Middle frontal gyrus (tissue), 1 donor: ENCODE data around the gene CCSER2.
"Not testable (repeated sequence)": the region's sequence is repeated elsewhere in the genome, so short reads cannot be mapped to it uniquely, and the experiment has no call there.

ENCODE experiments used
- DNase-seq: peaks from one replicate; pipeline ENCODE4 v3.0.0-alpha.2; 2015; ENCODE audit warnings: low spot score; ENCODE audit errors: extremely low spot score

CCSER2 gene

DNA sequence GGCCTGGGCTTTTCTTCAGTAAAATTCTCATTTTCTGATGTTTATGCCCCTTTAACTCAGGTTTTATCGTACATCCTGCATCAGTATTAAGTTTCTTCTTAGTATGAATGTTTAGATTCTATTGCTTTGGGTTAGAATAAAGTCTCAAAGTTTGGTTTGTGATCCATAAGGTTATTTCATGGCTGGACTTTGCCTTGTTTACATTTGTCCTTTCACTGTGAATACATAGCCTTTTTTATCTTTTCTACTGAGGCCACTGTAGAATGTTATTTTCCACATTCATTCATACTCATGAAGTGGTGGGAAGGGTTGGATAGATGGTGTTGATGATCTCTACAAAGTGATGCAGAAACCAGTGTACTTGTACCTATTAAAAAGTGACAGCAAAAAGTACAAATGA lies 59.8 kb downstream of the CCSER2 start:
- DNase-seq = no peak

- no peak for DNase-seq
These were observed 62.0 kb downstream of the CCSER2 start for GRCh38 chr10:84390364-84390763.

- peak; percentile 19 for DNase-seq
These were observed 62.9 kb downstream of the CCSER2 start for GRCh38 chr10:84391326-84391725.

- no peak for DNase-seq
These were observed 63.8 kb downstream of the CCSER2 start for GRCh38 chr10:84392181-84392580.

GRCh38 chr10:84395581-84395980 lies 67.2 kb downstream of the CCSER2 start:
- no peak for DNase-seq

DNA sequence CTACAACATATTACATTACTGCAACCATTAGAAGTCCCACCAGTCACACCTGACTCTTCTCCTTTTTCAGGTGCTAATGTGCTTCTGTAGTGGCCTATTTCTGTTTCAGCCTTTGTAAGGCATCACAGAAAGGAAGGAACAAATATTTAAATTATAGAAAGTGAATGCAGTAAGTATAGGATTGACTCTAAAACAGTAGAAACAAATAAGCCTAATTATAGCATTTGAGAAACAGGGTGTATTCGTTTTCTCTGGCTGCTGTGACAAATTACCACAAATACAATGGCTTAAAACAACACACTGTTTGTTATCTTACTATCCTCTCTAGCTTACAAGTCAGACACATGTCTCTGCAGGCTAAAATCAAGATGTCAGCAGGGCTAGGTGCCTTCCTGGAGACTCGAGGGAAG lies 69.4 kb downstream of the CCSER2 start:
- DNase-seq = no peak

GRCh38 chr10:84398696-84399095 lies 70.3 kb downstream of the CCSER2 start:
- DNase-seq = no peak

- no peak for DNase-seq
These were observed 73.6 kb downstream of the CCSER2 start for GRCh38 chr10:84401854-84402611.

GRCh38 chr10:84404783-84405182 lies 76.4 kb downstream of the CCSER2 start:
- DNase-seq = no peak

DNA sequence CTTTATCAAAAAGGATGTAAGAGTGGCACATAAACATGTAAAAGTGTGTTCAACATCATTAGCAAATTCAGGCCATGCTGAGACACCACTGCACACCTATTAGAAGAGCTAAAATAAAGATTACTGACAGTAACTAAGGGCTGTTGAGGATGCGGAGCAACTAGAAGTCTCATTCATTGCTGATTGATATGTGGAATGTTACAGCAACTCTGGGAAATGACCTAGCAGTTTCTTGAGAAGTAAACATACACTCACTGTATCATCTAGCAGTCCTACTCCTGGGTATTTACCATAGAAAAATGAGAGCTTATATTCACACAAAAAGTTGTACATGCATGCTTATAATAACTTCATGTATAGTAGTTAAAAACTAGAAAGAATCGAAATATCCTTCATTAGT lies 77.3 kb downstream of the CCSER2 start:
- DNase-seq = no peak

DNA sequence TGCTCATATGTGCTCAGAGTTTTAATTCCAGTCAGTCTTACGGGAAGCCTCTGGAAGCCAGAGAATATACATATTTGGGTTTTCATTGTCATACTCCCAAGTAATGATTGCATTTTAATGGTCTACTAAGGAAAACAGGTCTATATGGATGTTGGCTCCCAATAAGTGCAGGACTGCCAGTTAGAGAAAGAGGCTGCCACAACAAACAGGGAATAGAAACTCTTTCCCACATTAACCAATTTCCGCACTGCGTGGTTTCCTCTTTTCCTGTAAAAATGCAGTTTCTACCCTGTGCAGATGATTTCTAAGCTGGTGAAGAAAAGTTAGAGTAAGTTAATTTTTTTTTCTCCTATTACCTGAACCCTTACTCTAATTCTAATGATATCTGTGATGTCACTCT lies 78.2 kb downstream of the CCSER2 start:
- DNase-seq = no peak

DNA sequence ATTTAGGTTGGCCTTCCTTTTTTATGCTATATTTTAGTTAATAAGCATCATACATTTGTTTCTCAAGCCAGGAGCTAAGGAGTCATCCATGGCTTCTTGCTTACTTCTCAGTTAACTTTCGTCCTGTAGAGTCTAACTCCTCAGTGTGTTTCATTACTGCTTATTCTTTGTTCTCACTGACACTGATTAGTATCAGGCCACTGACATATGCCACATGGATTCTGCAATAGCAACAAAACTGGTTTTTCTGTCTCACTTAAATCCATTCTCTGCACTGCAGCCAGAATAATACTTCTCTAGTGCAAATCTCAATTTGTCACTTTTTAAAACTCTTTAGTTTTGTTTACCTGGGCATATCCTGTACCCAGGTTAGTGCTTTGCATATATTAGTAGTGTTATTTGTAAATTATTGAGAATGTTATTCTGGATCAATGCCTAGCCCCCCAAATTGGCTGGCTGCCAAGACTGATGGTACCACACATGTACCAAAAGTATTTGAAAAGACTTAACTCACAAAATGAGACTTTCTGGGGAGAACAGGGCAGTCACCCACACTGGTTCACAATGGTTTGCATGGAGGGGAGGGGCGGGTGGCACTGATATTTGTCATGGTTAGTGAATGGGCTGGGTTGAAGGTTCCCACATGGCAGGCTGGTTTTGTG lies 79.1 kb downstream of the CCSER2 start:
- no peak for DNase-seq

GRCh38 chr10:84412482-84412881 lies 84.1 kb downstream of the CCSER2 start:
- no peak for DNase-seq

DNA sequence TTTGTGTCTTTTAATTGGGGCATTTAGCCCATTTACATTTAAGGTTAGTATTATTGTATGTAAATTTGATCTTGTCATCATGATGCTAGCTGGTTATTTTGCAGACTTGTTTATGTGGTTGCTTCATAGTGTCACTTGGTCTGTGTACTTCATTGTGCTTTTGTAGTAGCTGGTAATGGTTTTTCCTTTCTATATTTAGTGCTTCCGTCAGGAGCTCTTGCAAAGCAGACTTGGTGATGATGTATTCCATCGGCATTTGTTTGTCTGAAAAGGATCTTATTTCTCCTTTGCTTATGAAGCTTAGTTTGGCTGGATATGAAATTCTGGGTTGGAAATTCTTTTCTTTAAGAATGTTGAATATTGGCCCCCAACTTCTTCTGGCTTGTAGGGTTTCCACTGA lies 85.7 kb downstream of the CCSER2 start:
- not testable (repeated sequence) for DNase-seq

GRCh38 chr10:84415539-84416244 lies 87.3 kb downstream of the CCSER2 start:
- no peak for DNase-seq

- DNase-seq = no peak
These were observed 87.8 kb downstream of the CCSER2 start for GRCh38 chr10:84416245-84416555.

DNA sequence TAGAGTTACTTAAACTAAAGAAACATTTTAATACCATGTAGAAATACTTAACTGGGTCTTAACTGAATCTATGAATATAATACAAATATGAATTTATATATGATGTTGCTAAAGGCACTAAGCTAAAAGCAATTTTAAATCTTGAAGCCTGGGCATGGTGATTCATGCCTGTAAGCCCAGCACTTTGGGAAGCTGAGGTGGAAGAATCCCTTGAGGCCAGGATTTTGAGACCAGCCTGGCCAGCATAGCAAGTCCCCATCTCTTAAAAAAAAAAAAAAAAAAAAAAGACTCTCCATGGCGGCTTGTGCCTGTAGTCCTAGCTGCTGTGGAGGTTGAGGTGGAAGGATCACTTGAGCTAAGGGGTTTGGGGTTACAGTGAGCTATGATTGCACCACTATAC lies 95.3 kb downstream of the CCSER2 start:
- no peak for DNase-seq

GRCh38 chr10:84424731-84425167 lies 96.4 kb downstream of the CCSER2 start:
- peak; percentile 74 for DNase-seq

DNA sequence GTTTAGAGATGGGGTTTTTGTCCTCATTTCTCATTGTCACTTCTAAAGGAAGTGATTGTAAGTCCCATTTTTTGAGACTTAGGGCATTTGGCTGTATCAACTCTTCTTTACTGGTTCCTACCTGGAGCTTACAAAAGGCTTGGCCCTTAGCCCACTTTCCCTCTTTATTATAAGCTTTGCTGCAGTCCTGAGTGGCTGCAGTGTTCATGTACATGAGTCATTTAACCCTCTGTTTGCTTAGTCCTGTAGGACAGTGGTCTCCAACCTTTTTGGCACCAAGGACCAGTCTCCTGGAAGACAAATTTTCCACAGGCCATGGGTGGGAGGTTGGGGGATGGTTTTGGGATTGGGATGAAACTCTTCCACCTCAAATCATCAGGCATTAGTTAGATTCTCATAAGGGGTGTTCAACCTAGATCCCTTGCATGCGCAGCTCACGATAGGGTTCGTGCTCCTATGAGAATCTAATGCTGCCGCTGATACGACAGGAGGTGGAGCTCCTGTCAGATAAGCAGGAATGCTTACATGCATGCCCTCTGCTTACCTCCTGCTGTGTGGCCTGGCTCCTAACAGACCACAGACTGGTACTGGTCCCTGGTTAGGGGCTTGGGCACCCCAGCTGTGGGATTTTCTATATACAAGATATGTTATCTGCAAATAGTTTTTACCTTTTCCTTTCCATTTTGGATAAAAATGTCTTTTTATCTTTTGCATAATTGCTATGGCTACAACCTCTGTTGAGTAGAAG lies 99.7 kb downstream of the CCSER2 start:
- DNase-seq = no peak

- no peak for DNase-seq
These were observed 100.3 kb downstream of the CCSER2 start for GRCh38 chr10:84428711-84429110.

- no peak for DNase-seq
These were observed 101.6 kb downstream of the CCSER2 start for GRCh38 chr10:84429926-84430520.
